ENCODE data around the gene PTPRU.

- TF ChIP-seq ZNF70 (CRISPR knock-in tag; IDR thresholded peaks at IDR 0.05): no peak
- TF ChIP-seq TSHZ2 (CRISPR knock-in tag; IDR thresholded peaks at IDR 0.05): no peak
- no peak for TF ChIP-seq TOX (CRISPR knock-in tag; IDR thresholded peaks at IDR 0.05; ENCODE audit: borderline replicate concordance)
- TF ChIP-seq PATZ1 (CRISPR knock-in tag; IDR thresholded peaks at IDR 0.05; ENCODE audit: borderline replicate concordance): no peak
- no peak for TF ChIP-seq PPARA (CRISPR knock-in tag; IDR thresholded peaks at IDR 0.05; ENCODE audit: borderline replicate concordance)
- no peak for TF ChIP-seq ISL1 (CRISPR knock-in tag; IDR thresholded peaks at IDR 0.05)
- TF ChIP-seq RARB (CRISPR knock-in tag; IDR thresholded peaks at IDR 0.05): no peak
- no peak for TF ChIP-seq ZFP3 (CRISPR knock-in tag; IDR thresholded peaks at IDR 0.05)
- TF ChIP-seq TCF4 (CRISPR knock-in tag; IDR thresholded peaks at IDR 0.05; ENCODE audit: borderline replicate concordance): no peak
- no peak for TF ChIP-seq CREB5 (CRISPR knock-in tag; IDR thresholded peaks at IDR 0.05; ENCODE audit: low read depth)
- no peak for TF ChIP-seq ARNTL (CRISPR knock-in tag; IDR thresholded peaks at IDR 0.05; ENCODE audit: borderline replicate concordance, low read depth)
Observed at GRCh38 chr1:29281571-29281970, 45.2 kb downstream of the PTPRU start.

All from SK-N-SH treated with all-trans-retinoic acid at 6 μM for 48 hours (cell line).